CD4-positive, CD25-positive, alpha-beta regulatory T cell (primary cell): ENCODE results near the gene ATP5F1B. TPM values are rescaled to one million over a fixed set of nuclear protein-coding genes. Genes with fewer than 3 reads are reported as not detected.

Experiments
- ATAC-seq, 2 donors: fragments of 150-1000 bp; cut with Tn5 transposase; one replicate each; pipeline ENCODE4 v1.10.0; 2021; ENCODE audit warnings: low read depth in 2 of 2, moderate number of reproducible peaks in 2 of 2, moderate library complexity in 1 of 2
- DNase-seq, 3 donors: peaks; one replicate each; pipeline versions ENCODE4 v3.0.0 to v3.0.0-alpha.2; 2012 to 2022; ENCODE audit warnings: mixed read lengths in 1 of 3
- H3K27ac ChIP-seq: one replicate; pipeline ENCODE4 v1.7.0; 2013; ENCODE audit warnings: mild to moderate bottlenecking, low read length; ENCODE audit not compliant: insufficient read depth, poor library complexity, severe bottlenecking
- H3K27me3 ChIP-seq: one replicate; pipeline ENCODE4 v1.7.0; 2013; ENCODE audit warnings: low read length; ENCODE audit not compliant: control insufficient read depth, insufficient read depth
- H3K36me3 ChIP-seq: one replicate; pipeline ENCODE4 v1.7.0; 2013; ENCODE audit warnings: mild to moderate bottlenecking, low read length, moderate library complexity; ENCODE audit not compliant: control insufficient read depth, insufficient read depth
- H3K4me1 ChIP-seq: 2 replicates; pipeline ENCODE4 v1.7.0; 2013; ENCODE audit warnings: mild to moderate bottlenecking, low read length; ENCODE audit not compliant: insufficient read depth, control insufficient read depth, poor library complexity, severe bottlenecking
- H3K4me3 ChIP-seq: one replicate; pipeline ENCODE4 v1.7.0; 2013; ENCODE audit warnings: low read depth, mild to moderate bottlenecking, low read length, moderate library complexity
- H3K9me3 ChIP-seq, 2 experiments: 1 replicate in 1 of 2; 2 replicates in 1 of 2; pipeline ENCODE4 v1.7.0; 2013; ENCODE audit warnings: low read length in 2 of 2, mild to moderate bottlenecking in 1 of 2, moderate library complexity in 1 of 2; ENCODE audit not compliant: control insufficient read depth in 2 of 2
- H3K27ac Mint-ChIP-seq, 3 donors: one replicate each; pipeline ENCODE4 v1.8.0; 2020 to 2022; ENCODE audit warnings: mild to moderate bottlenecking in 3 of 3, mixed read lengths in 3 of 3, moderate library complexity in 2 of 3
- H3K27me3 Mint-ChIP-seq: one replicate; pipeline ENCODE4 v1.8.0; 2022; ENCODE audit warnings: mild to moderate bottlenecking, mixed read lengths
- H3K36me3 Mint-ChIP-seq: one replicate; pipeline ENCODE4 v1.8.0; 2020; ENCODE audit warnings: mixed read lengths
- H3K4me1 Mint-ChIP-seq, 4 donors: one replicate each; pipeline ENCODE4 v1.8.0; 2020 to 2022; ENCODE audit warnings: mixed read lengths in 4 of 4, mild to moderate bottlenecking in 1 of 4
- H3K4me3 Mint-ChIP-seq, 4 donors: one replicate each; pipeline ENCODE4 v1.8.0; 2020 to 2022; ENCODE audit warnings: mild to moderate bottlenecking in 4 of 4, mixed read lengths in 4 of 4, moderate library complexity in 3 of 4
- H3K9me3 Mint-ChIP-seq, 7 donors: one replicate each; pipeline ENCODE4 v1.8.0; 2020 to 2022; ENCODE audit warnings: mixed read lengths in 7 of 7, mild to moderate bottlenecking in 3 of 7, moderate library complexity in 2 of 7
- polyA plus RNA-seq, 4 donors: library from polyadenylated mRNA; unstranded; fragments of 300-500 nt; fragmentation: Illumina TruSeq; gene quantifications; one replicate each; pipeline ENCODE4 v1.2.3, GENCODE V29; 2021
- total RNA-seq: library from RNA; stranded (reverse); gene quantifications from one replicate; pipeline ENCODE4 v1.2.3, GENCODE V29; 2022

Gene ATP5F1B
- total and polyA plus RNA-seq, 5 donors from 2014 or later: 277 to 1,082 (median 820) TPM

DNA sequence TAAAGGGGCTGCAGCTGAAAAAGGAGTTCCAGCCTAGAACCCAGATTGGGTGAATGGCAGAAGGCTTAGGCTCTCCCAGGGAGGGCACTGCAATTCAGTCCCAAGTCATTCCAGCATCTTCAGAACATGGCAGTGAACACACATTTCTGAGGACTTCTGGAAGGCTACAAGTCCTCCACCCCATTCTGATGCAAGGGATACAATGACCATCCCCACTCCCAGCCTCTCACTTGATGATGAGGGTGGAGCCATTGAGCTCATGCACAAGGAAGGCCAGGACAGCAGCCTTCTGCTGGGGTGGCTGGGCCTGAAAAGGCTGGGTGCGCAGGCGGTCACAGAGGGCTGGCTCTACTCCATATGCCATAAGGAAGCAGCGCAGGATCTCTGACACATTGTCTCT lies 41.4 kb downstream of the ATP5F1B start:
- Mint-ChIP-seq H3K27ac (no peak overlapping the region), H3K36me3 (peaks cover 64% of the 10 kb centered on the region)
- no peak overlapping the region for H3K27ac ChIP-seq

DNA sequence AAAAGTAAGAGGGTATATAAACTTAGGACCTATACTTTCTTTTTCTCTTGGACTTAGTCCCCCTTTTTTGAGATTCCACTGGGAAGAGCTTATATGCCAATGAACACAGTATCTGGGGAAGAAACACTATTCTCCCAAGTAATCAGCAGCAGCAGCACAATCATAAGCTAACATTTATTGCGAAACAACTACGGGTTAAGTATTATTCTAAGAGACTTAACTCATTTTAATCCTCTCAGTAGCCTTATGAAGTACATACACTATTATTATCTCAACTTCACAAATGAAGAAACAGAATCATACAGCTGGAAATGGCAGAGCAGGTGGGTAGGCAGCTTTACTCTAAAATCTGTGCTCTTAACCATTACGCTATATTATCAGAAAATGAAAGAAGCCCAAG lies 43.5 kb downstream of the ATP5F1B start:
- H3K27ac ChIP-seq: no peak overlapping the region
- ATAC-seq (no peak), DNase-seq (no peak)
- H3K4me1 Mint-ChIP-seq: peaks cover 0 to 2% (median 0%) of the 10 kb centered on the region in 4 donors
- no peaks in the 10 kb centered on the region for H3K4me1 ChIP-seq
- no peaks in the 10 kb centered on the region for H3K27me3 Mint-ChIP-seq
- no peaks in the 10 kb centered on the region for H3K27me3 ChIP-seq
- H3K9me3 Mint-ChIP-seq: peaks cover 0 to 1% (median 0%) of the 10 kb centered on the region in 7 donors
- H3K36me3 ChIP-seq: peaks cover 96% of the 10 kb centered on the region
- no peak overlapping the region for H3K4me3 Mint-ChIP-seq
- H3K9me3 ChIP-seq: no peaks in the 10 kb centered on the region
- no peak overlapping the region for H3K27ac Mint-ChIP-seq
- H3K4me3 ChIP-seq: no peak overlapping the region
- peaks cover 71% of the 10 kb centered on the region for H3K36me3 Mint-ChIP-seq

More for the DNA sequence above, 41.4 kb downstream of the ATP5F1B start:
- no peak overlapping the region for H3K4me3 Mint-ChIP-seq
- no peaks in the 10 kb centered on the region for H3K4me1 Mint-ChIP-seq
- DNase-seq (no peak), ATAC-seq (no peak)
- Histone ChIP-seq H3K27me3 (no peaks in the 10 kb centered on the region), H3K36me3 (peaks cover 90% of the 10 kb centered on the region), H3K4me1 (no peaks in the 10 kb centered on the region), H3K9me3 (no peaks in the 10 kb centered on the region), H3K4me3 (no peak overlapping the region)
- no peaks in the 10 kb centered on the region for H3K27me3 Mint-ChIP-seq
- H3K9me3 Mint-ChIP-seq: no peaks in the 10 kb centered on the region

DNA sequence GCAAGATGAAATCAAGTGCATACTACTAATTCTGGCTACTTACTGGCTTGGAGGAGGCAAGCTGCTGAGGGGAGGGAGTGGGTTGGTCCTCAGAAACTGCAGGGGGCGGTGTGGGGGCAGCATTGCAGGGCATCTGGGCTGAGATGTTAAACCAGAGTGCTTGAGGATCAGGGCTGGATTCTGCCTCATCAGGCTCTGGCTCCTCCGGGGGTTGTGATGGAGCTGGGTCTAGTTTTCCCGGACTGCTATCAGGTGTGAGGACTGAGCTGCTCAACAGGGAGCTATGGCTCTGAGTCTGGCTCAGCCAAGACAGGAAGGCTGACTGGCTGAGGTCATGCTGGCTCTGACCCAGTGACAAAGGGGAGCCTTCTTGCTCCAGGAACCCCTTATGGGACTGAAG lies 44.3 kb downstream of the ATP5F1B start:
- peaks cover 0 to 1% (median 0%) of the 10 kb centered on the region in 7 donors for H3K9me3 Mint-ChIP-seq
- no peaks in the 10 kb centered on the region for H3K9me3 ChIP-seq
- no peaks in the 10 kb centered on the region for H3K27me3 Mint-ChIP-seq
- DNase-seq: peak in 2 of 3 donors; percentile 32 to 43
- H3K36me3 ChIP-seq: peaks cover 94% of the 10 kb centered on the region
- peak overlapping the region in 2 of 3 donors; percentile 38 to 45 for H3K27ac Mint-ChIP-seq
- H3K4me1 ChIP-seq: no peaks in the 10 kb centered on the region
- H3K4me3 ChIP-seq: no peak overlapping the region
- ATAC-seq: peak in 1 of 2 donors; percentile 49
- H3K4me1 Mint-ChIP-seq: peaks cover 0 to 2% (median 0%) of the 10 kb centered on the region in 4 donors
- H3K27ac ChIP-seq: no peak overlapping the region
- H3K27me3 ChIP-seq: no peaks in the 10 kb centered on the region
- H3K4me3 Mint-ChIP-seq: peak overlapping the region in 1 of 4 donors; percentile 32
- peaks cover 72% of the 10 kb centered on the region for H3K36me3 Mint-ChIP-seq

DNA sequence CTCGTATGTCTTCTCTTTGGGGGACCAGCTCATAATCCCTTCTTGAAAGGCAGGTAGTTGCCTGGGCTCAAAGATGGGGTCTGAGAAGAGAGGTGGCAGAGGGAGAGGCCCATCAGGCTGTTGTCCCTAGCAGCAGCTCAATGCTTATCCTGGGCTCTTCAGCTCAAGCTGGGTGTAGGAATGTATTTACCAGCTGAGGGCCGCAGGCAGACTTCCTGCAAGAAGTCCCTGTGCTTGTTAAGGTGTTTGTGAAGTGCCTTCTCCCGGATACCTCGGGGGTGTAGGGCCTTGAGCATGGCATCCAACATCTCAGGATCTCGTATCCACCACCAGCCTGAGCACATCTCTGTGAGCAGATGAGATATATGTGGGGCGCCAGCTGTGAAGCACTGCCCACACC lies 45.0 kb downstream of the ATP5F1B start:
- Mint-ChIP-seq H3K27me3 (no peaks in the 10 kb centered on the region), H3K27ac (no peak overlapping the region), H3K4me3 (no peak overlapping the region), H3K9me3 (peaks cover 0 to 1% (median 0%) of the 10 kb centered on the region in 7 donors), H3K36me3 (peaks cover 64% of the 10 kb centered on the region), H3K4me1 (peaks cover 0 to 2% (median 0%) of the 10 kb centered on the region in 4 donors)
- DNase-seq (no peak), ATAC-seq (no peak)
- Histone ChIP-seq H3K27ac (no peak overlapping the region), H3K4me1 (no peaks in the 10 kb centered on the region), H3K36me3 (peaks cover 92% of the 10 kb centered on the region), H3K27me3 (no peaks in the 10 kb centered on the region), H3K4me3 (no peak overlapping the region), H3K9me3 (no peaks in the 10 kb centered on the region)

DNA sequence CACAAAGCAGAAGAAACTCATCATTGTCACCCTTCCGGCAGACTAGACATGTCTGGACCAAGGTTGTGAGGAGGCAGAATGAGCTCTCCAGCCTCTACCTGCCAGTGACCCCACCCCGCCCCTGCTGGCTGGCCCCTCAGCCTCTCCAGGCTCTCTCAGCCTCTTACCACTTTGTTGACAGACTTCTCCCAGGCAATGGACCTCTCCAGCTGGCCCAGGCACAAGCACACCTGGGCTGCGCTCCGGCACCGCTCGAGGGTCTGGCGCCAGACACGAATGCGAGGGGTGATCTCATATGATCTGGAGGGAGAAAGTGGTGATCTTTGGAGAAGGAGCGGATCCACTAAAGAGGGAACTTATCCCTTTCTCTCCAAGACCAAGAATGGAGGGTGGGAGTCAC lies 46.0 kb downstream of the ATP5F1B start:
- H3K27ac Mint-ChIP-seq: peak overlapping the region in 1 of 3 donors; percentile 46
- H3K27me3 Mint-ChIP-seq: no peaks in the 10 kb centered on the region
- H3K36me3 Mint-ChIP-seq: peaks cover 60% of the 10 kb centered on the region

DNA sequence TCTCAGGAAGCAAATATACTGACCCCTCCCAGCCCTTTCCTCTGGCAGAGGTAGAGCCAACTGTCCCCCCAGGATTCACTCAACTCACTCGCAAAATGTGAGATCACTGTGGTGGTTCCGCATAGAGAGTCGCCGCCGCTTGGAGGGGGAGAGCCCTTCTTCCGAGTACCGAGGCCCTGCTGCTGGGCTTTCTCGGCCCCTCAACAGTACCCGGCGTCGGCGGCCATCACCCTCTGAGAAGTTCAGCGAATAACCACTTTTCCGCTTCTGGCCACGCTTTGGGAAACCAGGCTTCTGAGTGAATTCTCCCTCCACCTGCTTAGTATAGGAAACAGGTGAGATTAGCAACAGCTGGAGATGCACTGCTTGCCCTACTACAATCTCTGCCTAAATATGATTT lies 46.7 kb downstream of the ATP5F1B start:
- ATAC-seq: no peak
- H3K27ac Mint-ChIP-seq: no peak overlapping the region
- peaks cover 0 to 4% (median 1%) of the 10 kb centered on the region in 4 donors for H3K4me1 Mint-ChIP-seq

More for the DNA sequence above, 46.0 kb downstream of the ATP5F1B start:
- Mint-ChIP-seq H3K4me3 (no peak overlapping the region), H3K4me1 (peaks cover 0 to 2% (median 0%) of the 10 kb centered on the region in 4 donors), H3K9me3 (peaks cover 0 to 1% (median 0%) of the 10 kb centered on the region in 7 donors)
- ATAC-seq (no peak), DNase-seq (no peak)
- no peak overlapping the region for H3K27ac ChIP-seq
- no peaks in the 10 kb centered on the region for H3K4me1 ChIP-seq
- H3K27me3 ChIP-seq: no peaks in the 10 kb centered on the region
- H3K4me3 ChIP-seq: no peak overlapping the region
- no peaks in the 10 kb centered on the region for H3K9me3 ChIP-seq
- H3K36me3 ChIP-seq: peaks cover 83% of the 10 kb centered on the region

DNA sequence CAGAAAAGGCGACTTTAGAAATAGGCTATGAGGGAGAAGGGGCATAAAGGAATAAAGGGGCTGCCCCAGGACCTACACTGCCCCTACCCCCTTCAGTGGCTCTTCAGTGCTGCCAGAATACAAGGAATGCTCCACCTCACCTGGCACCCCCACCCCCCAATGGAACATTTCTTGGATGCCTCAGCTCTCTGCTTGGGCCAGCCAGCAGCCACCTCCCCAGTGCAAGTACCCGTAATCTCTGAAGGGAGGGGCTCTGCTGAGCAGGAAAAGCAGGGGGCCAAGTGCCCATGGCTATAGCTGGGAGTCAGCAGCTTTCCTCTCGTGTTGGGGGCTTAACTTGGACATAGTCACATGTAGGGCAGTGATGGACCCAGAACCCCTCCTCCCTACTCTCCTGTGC lies 49.0 kb downstream of the ATP5F1B start:
- no peak overlapping the region for H3K4me3 Mint-ChIP-seq
- no peak for DNase-seq
- Histone ChIP-seq H3K4me3 (no peak overlapping the region), H3K9me3 (no peaks in the 10 kb centered on the region), H3K27ac (no peak overlapping the region), H3K4me1 (no peaks in the 10 kb centered on the region), H3K36me3 (peaks cover 55% of the 10 kb centered on the region), H3K27me3 (no peaks in the 10 kb centered on the region)
- H3K27me3 Mint-ChIP-seq: no peaks in the 10 kb centered on the region
- peaks cover 0 to 6% (median 1%) of the 10 kb centered on the region in 4 donors for H3K4me1 Mint-ChIP-seq
- no peak for ATAC-seq
- peaks cover 0 to 1% (median 0%) of the 10 kb centered on the region in 7 donors for H3K9me3 Mint-ChIP-seq
- H3K27ac Mint-ChIP-seq: peak overlapping the region in 1 of 3 donors; percentile 38
- H3K36me3 Mint-ChIP-seq: peaks cover 41% of the 10 kb centered on the region

More for the DNA sequence above, 46.7 kb downstream of the ATP5F1B start:
- Histone ChIP-seq H3K27me3 (no peaks in the 10 kb centered on the region), H3K4me3 (no peak overlapping the region), H3K27ac (no peak overlapping the region), H3K4me1 (no peaks in the 10 kb centered on the region), H3K36me3 (peaks cover 76% of the 10 kb centered on the region), H3K9me3 (no peaks in the 10 kb centered on the region)
- Mint-ChIP-seq H3K4me3 (no peak overlapping the region), H3K9me3 (peaks cover 0 to 1% (median 0%) of the 10 kb centered on the region in 7 donors), H3K27me3 (no peaks in the 10 kb centered on the region), H3K36me3 (peaks cover 54% of the 10 kb centered on the region)
- no peak for DNase-seq

DNA sequence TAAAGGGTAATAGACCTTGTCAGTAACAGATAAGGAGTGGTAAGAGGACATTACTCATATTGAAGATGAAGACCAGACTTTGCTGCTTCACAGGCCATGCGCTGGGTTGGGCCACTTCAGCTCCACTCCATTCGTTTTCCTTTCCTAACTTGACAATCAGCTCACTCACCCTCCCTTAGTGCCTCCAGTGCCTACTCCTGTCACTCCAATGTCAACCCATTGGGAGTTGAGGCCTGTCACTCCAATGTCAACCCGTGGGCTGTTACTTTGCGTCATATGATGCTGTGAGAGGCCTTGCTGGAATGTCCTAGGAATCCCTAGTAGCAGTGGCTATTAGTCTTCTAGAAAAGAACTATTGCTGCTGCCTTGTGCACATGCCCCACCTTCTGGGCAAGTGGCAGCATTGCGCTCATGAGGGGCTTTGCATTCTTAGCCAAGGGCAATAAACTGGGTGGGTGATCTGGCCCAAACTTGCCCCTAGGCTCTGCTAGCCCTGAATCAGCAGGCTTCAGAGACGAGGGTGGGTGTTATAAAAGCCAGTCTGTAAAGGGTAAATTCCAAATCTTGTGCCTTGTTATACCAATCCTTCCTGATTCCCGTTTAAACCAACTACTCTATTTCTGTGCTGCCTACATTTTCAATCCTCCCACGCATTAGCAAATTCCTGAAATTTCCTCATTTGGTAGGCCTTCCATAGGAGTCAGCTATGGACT lies 51.7 kb downstream of the ATP5F1B start:
- Histone ChIP-seq H3K4me1 (no peaks in the 10 kb centered on the region), H3K9me3 (no peaks in the 10 kb centered on the region), H3K4me3 (no peak overlapping the region), H3K27me3 (no peaks in the 10 kb centered on the region), H3K36me3 (peaks cover 28% of the 10 kb centered on the region), H3K27ac (no peak overlapping the region)
- H3K36me3 Mint-ChIP-seq: peaks cover 17% of the 10 kb centered on the region
- peaks cover 0 to 6% (median 1%) of the 10 kb centered on the region in 4 donors for H3K4me1 Mint-ChIP-seq
- ATAC-seq (peak; percentile 54 to 69), DNase-seq (peak; percentile 46 to 70 (median 56))
- no peaks in the 10 kb centered on the region for H3K27me3 Mint-ChIP-seq
- H3K27ac Mint-ChIP-seq: no peak overlapping the region
- no peak overlapping the region for H3K4me3 Mint-ChIP-seq
- H3K9me3 Mint-ChIP-seq: peaks cover 0 to 1% (median 0%) of the 10 kb centered on the region in 7 donors
